ENCODE measurements around the gene BPIFB6. TPM values are rescaled to one million over a fixed set of nuclear protein-coding genes. Genes with fewer than 3 reads are reported as not detected.
A peak's percentile ranks its signal among the peaks of the same experiment; 100 is the strongest.

The BPIFB6 gene
- total and polyA plus RNA-seq, 7 experiments from 2014 or later, result not detected

- Mint-ChIP-seq H3K27me3 (no peaks in the 10 kb centered on the region), H3K9me3 (peaks cover 0 to 22% (median 5%) of the 10 kb centered on the region in 11 donors), H3K4me1 (peaks cover 9 to 64% (median 54%) of the 10 kb centered on the region in 7 donors), H3K36me3 (peaks cover 3 to 13% (median 5%) of the 10 kb centered on the region in 5 donors), H3K27ac (peak overlapping the region in 6 of 9 donors; percentile 5 to 56 (median 35)), H3K4me3 (peak overlapping the region in 4 of 10 donors; percentile 10 to 39 (median 28))
- no peak for DNase-seq
- no peaks in the 10 kb centered on the region for H3K36me3 ChIP-seq (ENCODE audit: control insufficient read depth in 2 of 3, insufficient read depth in 3 of 3, low read length in 3 of 3)
- peaks cover 0 to 5% (median 0%) of the 10 kb centered on the region in 3 experiments for H3K9me3 ChIP-seq (ENCODE audit: control insufficient read depth in 2 of 3, low read length in 3 of 3)
- ATAC-seq, result no peak
- CTCF ChIA-PET, result interaction anchor here (0.5 to 0.7 kb wide), 2 partner anchors 98 to 100 kb away, joined by 3 read pairs; no protein-coding TSS in a partner anchor
- H3K27me3 ChIP-seq (ENCODE audit: control insufficient read depth in 2 of 2, insufficient read depth in 2 of 2, low read length in 2 of 2), result no peaks in the 10 kb centered on the region
- POLR2A ChIA-PET, result interaction anchor here (0.6 to 1.4 kb wide), 5 partner anchors 27 to 287 kb away, joined by 3 to 4 read pairs (median 3); no protein-coding TSS in a partner anchor
- intact Hi-C loops (cut with micrococcal nuclease), result loop anchor here in 1 of 2 donors (10.0 kb wide), 1 partner anchor 55 kb away; no protein-coding TSS in a partner anchor
- peaks cover 0 to 19% of the 10 kb centered on the region in 2 donors for H3K4me1 ChIP-seq (ENCODE audit: control insufficient read depth in 2 of 2, insufficient read depth in 2 of 2, low read length in 2 of 2)
- H3K4me3 ChIP-seq (ENCODE audit: low read length), result no peak overlapping the region
- no peak overlapping the region for H3K27ac ChIP-seq (ENCODE audit: low read depth, low read length)
These were observed 31.7 kb upstream of the BPIFB6 start for GRCh38 chr20:32999603-33000250.

GRCh38 chr20:33000802-33001466 lies 30.5 kb upstream of the BPIFB6 start:
- Mint-ChIP-seq H3K27me3 (no peaks in the 10 kb centered on the region), H3K4me3 (no peak overlapping the region), H3K4me1 (peaks cover 9 to 67% (median 59%) of the 10 kb centered on the region in 7 donors), H3K36me3 (peaks cover 0 to 8% (median 0%) of the 10 kb centered on the region in 5 donors), H3K9me3 (peaks cover 0 to 22% (median 3%) of the 10 kb centered on the region in 11 donors), H3K27ac (peak overlapping the region in 7 of 9 donors; percentile 7 to 79 (median 40))
- H3K27ac ChIP-seq (ENCODE audit: low read depth, low read length), result no peak overlapping the region
- no peaks in the 10 kb centered on the region for H3K27me3 ChIP-seq (ENCODE audit: control insufficient read depth in 2 of 2, insufficient read depth in 2 of 2, low read length in 2 of 2)
- intact Hi-C loops (cut with micrococcal nuclease), result no loop called here
- DNase-seq (no peak), ATAC-seq (no peak)
- H3K4me1 ChIP-seq (ENCODE audit: control insufficient read depth in 2 of 2, insufficient read depth in 2 of 2, low read length in 2 of 2), result peaks cover 0 to 24% of the 10 kb centered on the region in 2 donors
- no peaks in the 10 kb centered on the region for H3K36me3 ChIP-seq (ENCODE audit: control insufficient read depth in 2 of 3, insufficient read depth in 3 of 3, low read length in 3 of 3)
- no peak overlapping the region for H3K4me3 ChIP-seq (ENCODE audit: low read length)
- ChIA-PET POLR2A (no interaction called here), CTCF (no interaction called here)
- H3K9me3 ChIP-seq (ENCODE audit: control insufficient read depth in 2 of 3, low read length in 3 of 3), result peaks cover 0 to 3% (median 0%) of the 10 kb centered on the region in 3 experiments

- peaks cover 0 to 9% (median 0%) of the 10 kb centered on the region in 11 donors for H3K9me3 Mint-ChIP-seq
- Histone ChIP-seq H3K4me3 (ENCODE audit: low read length) (no peak overlapping the region), H3K36me3 (ENCODE audit: control insufficient read depth in 2 of 3, insufficient read depth in 3 of 3, low read length in 3 of 3) (no peaks in the 10 kb centered on the region), H3K27me3 (ENCODE audit: control insufficient read depth in 2 of 2, insufficient read depth in 2 of 2, low read length in 2 of 2) (no peaks in the 10 kb centered on the region), H3K4me1 (ENCODE audit: control insufficient read depth in 2 of 2, insufficient read depth in 2 of 2, low read length in 2 of 2) (peaks cover 0 to 20% of the 10 kb centered on the region in 2 donors), H3K27ac (ENCODE audit: low read depth, low read length) (no peak overlapping the region), H3K9me3 (ENCODE audit: control insufficient read depth in 2 of 3, low read length in 3 of 3) (peaks cover 0 to 3% (median 0%) of the 10 kb centered on the region in 3 experiments)
- H3K27ac Mint-ChIP-seq, result peak overlapping the region in 6 of 9 donors; percentile 7 to 80 (median 42)
- peaks cover 0 to 3% (median 0%) of the 10 kb centered on the region in 5 donors for H3K36me3 Mint-ChIP-seq
- DNase-seq (no peak), ATAC-seq (no peak)
- peak overlapping the region in 3 of 10 donors; percentile 3 to 25 (median 3) for H3K4me3 Mint-ChIP-seq
- ChIA-PET POLR2A (interaction anchor here (1.0 kb wide), 1 partner anchor 26 kb away, joined by 3 read pairs; no protein-coding TSS in a partner anchor), CTCF (interaction anchor here (1.0 kb wide), 1 partner anchor 36 kb away, joined by 3 read pairs; no protein-coding TSS in a partner anchor)
- intact Hi-C loops (cut with micrococcal nuclease), result no loop called here
- peaks cover 6 to 62% (median 47%) of the 10 kb centered on the region in 7 donors for H3K4me1 Mint-ChIP-seq
- no peaks in the 10 kb centered on the region for H3K27me3 Mint-ChIP-seq
These were observed 29.2 kb upstream of the BPIFB6 start for GRCh38 chr20:33002087-33002808.

GRCh38 chr20:33004141-33004751 lies 27.2 kb upstream of the BPIFB6 start, which contains the start of gene SUN5:
Gene SUN5, minus strand, starts transcription at chr20:33004433. Its CDS starts 93 bp downstream, at chr20:33004340.
- intact Hi-C loops (cut with micrococcal nuclease), result no loop called here
- no peak within 1 kb of the TSS for H3K4me3 Mint-ChIP-seq
- peaks cover 0 to 3% (median 0%) of the 10 kb centered on the region in 3 experiments for H3K9me3 ChIP-seq (ENCODE audit: control insufficient read depth in 2 of 3, low read length in 3 of 3)
- DNase-seq (no peak), ATAC-seq (no peak)
- POLR2A ChIA-PET, result interaction anchor here (0.9 to 1.2 kb wide), 2 partner anchors 11 to 13 kb away, joined by 3 read pairs; no protein-coding TSS in a partner anchor
- peaks cover 0 to 3% (median 0%) of the 10 kb centered on the region in 5 donors for H3K36me3 Mint-ChIP-seq
- peaks cover 0 to 9% (median 0%) of the 10 kb centered on the region in 11 donors for H3K9me3 Mint-ChIP-seq
- H3K4me3 ChIP-seq (ENCODE audit: low read length), result no peak within 1 kb of the TSS
- H3K4me1 ChIP-seq (ENCODE audit: control insufficient read depth in 2 of 2, insufficient read depth in 2 of 2, low read length in 2 of 2), result peaks cover 0 to 20% of the 10 kb centered on the region in 2 donors
- CTCF ChIA-PET, result interaction anchor here (0.7 to 2.4 kb wide), 13 partner anchors 11 to 107 kb away, joined by 3 to 19 read pairs (median 5); no protein-coding TSS in a partner anchor
- peak within 1 kb of the TSS in 5 of 9 donors; percentile 17 to 66 (median 38) for H3K27ac Mint-ChIP-seq
- no peaks in the 10 kb centered on the region for H3K36me3 ChIP-seq (ENCODE audit: control insufficient read depth in 2 of 3, insufficient read depth in 3 of 3, low read length in 3 of 3)
- no peak within 1 kb of the TSS for H3K27ac ChIP-seq (ENCODE audit: low read depth, low read length)
- peaks cover 3 to 60% (median 41%) of the 10 kb centered on the region in 7 donors for H3K4me1 Mint-ChIP-seq
- H3K27me3 Mint-ChIP-seq, result no peaks in the 10 kb centered on the region
- no peaks in the 10 kb centered on the region for H3K27me3 ChIP-seq (ENCODE audit: control insufficient read depth in 2 of 2, insufficient read depth in 2 of 2, low read length in 2 of 2)

GRCh38 chr20:33005132-33005566 lies 26.3 kb upstream of the BPIFB6 start:
- ATAC-seq (no peak), DNase-seq (peak in 6 of 9 donors; percentile 7 to 41 (median 35))
- Mint-ChIP-seq H3K36me3 (peaks cover 0 to 3% (median 0%) of the 10 kb centered on the region in 5 donors), H3K27me3 (no peaks in the 10 kb centered on the region), H3K4me1 (peaks cover 3 to 56% (median 34%) of the 10 kb centered on the region in 7 donors), H3K27ac (peak overlapping the region in 2 of 9 donors; percentile 42 to 63), H3K4me3 (peak overlapping the region in 1 of 10 donors; percentile 38), H3K9me3 (peaks cover 0 to 9% (median 0%) of the 10 kb centered on the region in 11 donors)
- Histone ChIP-seq H3K27ac (ENCODE audit: low read depth, low read length) (no peak overlapping the region), H3K4me3 (ENCODE audit: low read length) (no peak overlapping the region), H3K9me3 (ENCODE audit: control insufficient read depth in 2 of 3, low read length in 3 of 3) (peaks cover 0 to 3% (median 0%) of the 10 kb centered on the region in 3 experiments), H3K27me3 (ENCODE audit: control insufficient read depth in 2 of 2, insufficient read depth in 2 of 2, low read length in 2 of 2) (no peaks in the 10 kb centered on the region), H3K4me1 (ENCODE audit: control insufficient read depth in 2 of 2, insufficient read depth in 2 of 2, low read length in 2 of 2) (peaks cover 0 to 20% of the 10 kb centered on the region in 2 donors), H3K36me3 (ENCODE audit: control insufficient read depth in 2 of 3, insufficient read depth in 3 of 3, low read length in 3 of 3) (no peaks in the 10 kb centered on the region)
- ChIA-PET CTCF (interaction anchor here (0.7 to 2.4 kb wide), 13 partner anchors 10 to 108 kb away, joined by 3 to 19 read pairs (median 5); no protein-coding TSS in a partner anchor), POLR2A (interaction anchor here (1.2 kb wide), 1 partner anchor 12 kb away, joined by 3 read pairs; no protein-coding TSS in a partner anchor)
- intact Hi-C loops (cut with micrococcal nuclease), result loop anchor here (1.0 kb wide), 4 partner anchors 33 to 215 kb away; no protein-coding TSS in a partner anchor

All from naive thymus-derived CD4-positive, alpha-beta T cell (primary cell).